ENCODE data around the gene CDH23.

Gene CDH23

GRCh38 chr10:71575934-71576801, 179.4 kb downstream of the CDH23 start:
- H4K20me1 ChIP-seq (ENCODE audit: insufficient read depth) = no peaks in the 10 kb centered on the region
- H2AFZ ChIP-seq (ENCODE audit: low read depth) = no peak overlapping the region
- H3K4me2 ChIP-seq = no peak overlapping the region
- H3K9ac ChIP-seq = no peak overlapping the region
- H3K4me3 ChIP-seq (IDR thresholded peaks at IDR 0.05; ENCODE audit: insufficient read depth, low read depth, low read length) = no peak overlapping the region
- peaks cover 71% of the 10 kb centered on the region for H3K27me3 ChIP-seq (ENCODE audit: insufficient read depth, low read depth)
- H3K36me3 ChIP-seq (ENCODE audit: insufficient read depth) = no peaks in the 10 kb centered on the region
- TF ChIP-seq, protein P1, sequence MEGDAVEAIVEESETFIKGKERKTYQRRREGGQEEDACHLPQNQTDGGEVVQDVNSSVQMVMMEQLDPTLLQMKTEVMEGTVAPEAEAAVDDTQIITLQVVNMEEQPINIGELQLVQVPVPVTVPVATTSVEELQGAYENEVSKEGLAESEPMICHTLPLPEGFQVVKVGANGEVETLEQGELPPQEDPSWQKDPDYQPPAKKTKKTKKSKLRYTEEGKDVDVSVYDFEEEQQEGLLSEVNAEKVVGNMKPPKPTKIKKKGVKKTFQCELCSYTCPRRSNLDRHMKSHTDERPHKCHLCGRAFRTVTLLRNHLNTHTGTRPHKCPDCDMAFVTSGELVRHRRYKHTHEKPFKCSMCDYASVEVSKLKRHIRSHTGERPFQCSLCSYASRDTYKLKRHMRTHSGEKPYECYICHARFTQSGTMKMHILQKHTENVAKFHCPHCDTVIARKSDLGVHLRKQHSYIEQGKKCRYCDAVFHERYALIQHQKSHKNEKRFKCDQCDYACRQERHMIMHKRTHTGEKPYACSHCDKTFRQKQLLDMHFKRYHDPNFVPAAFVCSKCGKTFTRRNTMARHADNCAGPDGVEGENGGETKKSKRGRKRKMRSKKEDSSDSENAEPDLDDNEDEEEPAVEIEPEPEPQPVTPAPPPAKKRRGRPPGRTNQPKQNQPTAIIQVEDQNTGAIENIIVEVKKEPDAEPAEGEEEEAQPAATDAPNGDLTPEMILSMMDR (conservative IDR thresholded peaks at IDR 0.05; ENCODE audit: low read depth, low read length) = no peak
- no peaks in the 10 kb centered on the region for H3K4me1 ChIP-seq (ENCODE audit: low read depth, poor library complexity, severe bottlenecking)
- H3K27ac ChIP-seq = no peak overlapping the region
- no peaks in the 10 kb centered on the region for H3K79me2 ChIP-seq (ENCODE audit: insufficient read depth, low read depth)

GRCh38 chr10:71576842-71577241, 180.1 kb downstream of the CDH23 start:
- Histone ChIP-seq H3K4me3 (IDR thresholded peaks at IDR 0.05; ENCODE audit: insufficient read depth, low read depth, low read length) (no peak overlapping the region), H3K36me3 (ENCODE audit: insufficient read depth) (no peaks in the 10 kb centered on the region), H3K4me2 (no peak overlapping the region), H3K79me2 (ENCODE audit: insufficient read depth, low read depth) (no peaks in the 10 kb centered on the region), H3K9ac (no peak overlapping the region), H4K20me1 (ENCODE audit: insufficient read depth) (no peaks in the 10 kb centered on the region), H3K27ac (no peak overlapping the region), H2AFZ (ENCODE audit: low read depth) (no peak overlapping the region), H3K27me3 (ENCODE audit: insufficient read depth, low read depth) (peaks cover 69% of the 10 kb centered on the region), H3K4me1 (ENCODE audit: low read depth, poor library complexity, severe bottlenecking) (no peaks in the 10 kb centered on the region)
- TF ChIP-seq, protein P1 (conservative IDR thresholded peaks at IDR 0.05; ENCODE audit: low read depth, low read length) = no peak

GRCh38 chr10:71577345-71577744, 180.6 kb downstream of the CDH23 start:
- Histone ChIP-seq H4K20me1 (ENCODE audit: insufficient read depth) (no peaks in the 10 kb centered on the region), H3K4me2 (no peak overlapping the region)

DNA sequence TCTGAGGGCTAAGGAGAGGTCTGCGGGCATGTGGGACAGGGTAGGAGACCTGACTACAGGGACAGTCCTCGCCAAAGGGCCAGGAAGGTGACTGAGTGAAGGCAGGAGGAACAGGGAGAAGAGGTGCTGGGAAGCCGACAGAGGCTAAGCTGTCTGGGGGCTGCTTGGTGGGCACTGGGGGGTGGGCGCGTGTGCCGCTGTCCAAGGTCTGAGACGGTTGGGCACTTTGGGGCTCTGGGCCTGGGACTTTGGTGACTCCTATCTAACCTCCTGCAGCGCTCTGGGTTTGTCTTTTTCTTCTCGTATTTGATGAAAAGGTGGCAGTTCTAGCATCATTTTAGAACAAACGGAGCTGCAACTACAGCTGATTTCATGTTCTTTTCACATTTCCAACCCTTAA, 181.3 kb downstream of the CDH23 start:
- no peak overlapping the region for H3K9ac ChIP-seq
- H3K27me3 ChIP-seq (ENCODE audit: insufficient read depth, low read depth) = peaks cover 68% of the 10 kb centered on the region
- H2AFZ ChIP-seq (ENCODE audit: low read depth) = no peak overlapping the region
- no peaks in the 10 kb centered on the region for H3K4me1 ChIP-seq (ENCODE audit: low read depth, poor library complexity, severe bottlenecking)
- H3K4me3 ChIP-seq (IDR thresholded peaks at IDR 0.05; ENCODE audit: insufficient read depth, low read depth, low read length) = no peak overlapping the region
- no peaks in the 10 kb centered on the region for H4K20me1 ChIP-seq (ENCODE audit: insufficient read depth)
- TF ChIP-seq, protein P1 (conservative IDR thresholded peaks at IDR 0.05; ENCODE audit: low read depth, low read length) = no peak
- H3K79me2 ChIP-seq (ENCODE audit: insufficient read depth, low read depth) = no peaks in the 10 kb centered on the region
- no peaks in the 10 kb centered on the region for H3K36me3 ChIP-seq (ENCODE audit: insufficient read depth)
- no peak overlapping the region for H3K27ac ChIP-seq
- H3K4me2 ChIP-seq = no peak overlapping the region

More at GRCh38 chr10:71577345-71577744, 180.6 kb downstream of the CDH23 start:
- Histone ChIP-seq H3K9ac (no peak overlapping the region), H3K36me3 (ENCODE audit: insufficient read depth) (no peaks in the 10 kb centered on the region), H3K27ac (no peak overlapping the region), H3K4me1 (ENCODE audit: low read depth, poor library complexity, severe bottlenecking) (no peaks in the 10 kb centered on the region), H3K27me3 (ENCODE audit: insufficient read depth, low read depth) (peaks cover 68% of the 10 kb centered on the region), H2AFZ (ENCODE audit: low read depth) (no peak overlapping the region), H3K4me3 (IDR thresholded peaks at IDR 0.05; ENCODE audit: insufficient read depth, low read depth, low read length) (no peak overlapping the region), H3K79me2 (ENCODE audit: insufficient read depth, low read depth) (no peaks in the 10 kb centered on the region)
- TF ChIP-seq, protein P1 (conservative IDR thresholded peaks at IDR 0.05; ENCODE audit: low read depth, low read length) = no peak
